Ascending aorta (tissue), 2 donors: Measurements from ENCODE around the gene HID1. TPM values are rescaled to one million over a fixed set of nuclear protein-coding genes. Genes with fewer than 3 reads are reported as not detected.

Experiments
- DNase-seq, 2 donors: peaks; one replicate each; pipeline ENCODE4 v3.0.0-alpha.2; 2019; ENCODE audit warnings: low spot score in 2 of 2
- H3K27ac ChIP-seq, 2 donors: fragments of 200-600 bp; sonication (generic); one replicate each; pipeline ENCODE4 v1.5.1; 2016 to 2017; ENCODE audit warnings: mild to moderate bottlenecking in 1 of 2
- H3K27me3 ChIP-seq: fragments of 200-600 bp; sonication (generic); one replicate; pipeline ENCODE4 v1.5.1; 2017
- H3K36me3 ChIP-seq, 2 donors: fragments of 200-600 bp; sonication (generic); one replicate each; pipeline ENCODE4 v1.5.1; 2016
- H3K4me1 ChIP-seq, 2 donors: fragments of 200-600 bp; sonication (generic); one replicate each; pipeline ENCODE4 v1.5.1; 2016 to 2017; ENCODE audit warnings: mild to moderate bottlenecking in 1 of 2
- H3K4me3 ChIP-seq, 2 donors: fragments of 200-600 bp; sonication (generic); one replicate each; pipeline ENCODE4 v1.5.1; 2016 to 2017; ENCODE audit warnings: mild to moderate bottlenecking in 1 of 2
- H3K9me3 ChIP-seq, 2 donors: fragments of 200-600 bp; sonication (generic); one replicate each; pipeline ENCODE4 v1.5.1; 2016
- CTCF ChIP-seq, 3 experiments: fragments of 200-600 bp in 2 of 3; fragments of 450-650 bp in 1 of 3; sonication (generic) in 2 of 3; IDR thresholded peaks; one replicate each; pipeline ENCODE4 v1.5.1; 2016 to 2019; ENCODE audit warnings: antibody characterized with exemption in 3 of 3, mild to moderate bottlenecking in 1 of 3, moderate library complexity in 1 of 3
- intact Hi-C: fragments of 100-400 bp; cut with DNase I; formaldehyde crosslinking; loops from one replicate; pipeline ENCODE4 v1.15.1; 2023
- total RNA-seq: library from RNA; depleted of rRNA; stranded (reverse); fragments of >200 nt; gene quantifications from one replicate; pipeline ENCODE4 v1.1.0, GENCODE V29; 2016

HID1 gene
- total RNA-seq, 1 donor from 2014 or later: 103 TPM

- peaks cover 31% of the 10 kb centered on the region for H3K27me3 ChIP-seq
- intact Hi-C loops: no loop called here
- no peaks in the 10 kb centered on the region for H3K36me3 ChIP-seq
- peak; percentile 53 to 77 (median 68) for TF ChIP-seq CTCF (IDR thresholded peaks at IDR 0.05)
- no peaks in the 10 kb centered on the region for H3K9me3 ChIP-seq
- H3K27ac ChIP-seq: no peak overlapping the region
- H3K4me3 ChIP-seq: peak overlapping the region; percentile 41 to 55
- DNase-seq: peak in 1 of 2 donors; percentile 69
- H3K4me1 ChIP-seq: peaks cover 10 to 11% of the 10 kb centered on the region in 2 donors
These were observed 48.9 kb downstream of the HID1 start for GRCh38 chr17:74923538-74924249.

GRCh38 chr17:74922694-74923537 lies 49.6 kb downstream of the HID1 start, which contains the start of gene USH1G:
Gene USH1G, minus strand, starts transcription at chr17:74923255. Its CDS starts 182 bp downstream, at chr17:74923073.
- Histone ChIP-seq H3K4me1 (peaks cover 10 to 11% of the 10 kb centered on the region in 2 donors), H3K27ac (no peak within 1 kb of the TSS), H3K9me3 (no peaks in the 10 kb centered on the region), H3K36me3 (no peaks in the 10 kb centered on the region), H3K4me3 (peak within 1 kb of the TSS; percentile 41 to 55), H3K27me3 (peaks cover 31% of the 10 kb centered on the region)
- TF ChIP-seq CTCF (IDR thresholded peaks at IDR 0.05): no peak
- intact Hi-C loops: no loop called here
- no peak for DNase-seq

- no peak overlapping the region for H3K4me3 ChIP-seq
- peaks cover 31% of the 10 kb centered on the region for H3K27me3 ChIP-seq
- peaks cover 10 to 11% of the 10 kb centered on the region in 2 donors for H3K4me1 ChIP-seq
- intact Hi-C loops: no loop called here
- no peaks in the 10 kb centered on the region for H3K9me3 ChIP-seq
- TF ChIP-seq CTCF (IDR thresholded peaks at IDR 0.05): no peak
- DNase-seq: no peak
- H3K27ac ChIP-seq: no peak overlapping the region
- H3K36me3 ChIP-seq: no peaks in the 10 kb centered on the region
These were observed 50.4 kb downstream of the HID1 start for GRCh38 chr17:74922172-74922571.

- H3K9me3 ChIP-seq: no peaks in the 10 kb centered on the region
- H3K4me1 ChIP-seq: peaks cover 10 to 11% of the 10 kb centered on the region in 2 donors
- no peak overlapping the region for H3K27ac ChIP-seq
- H3K36me3 ChIP-seq: no peaks in the 10 kb centered on the region
- no peak for TF ChIP-seq CTCF (IDR thresholded peaks at IDR 0.05)
- intact Hi-C loops: no loop called here
- no peak overlapping the region for H3K4me3 ChIP-seq
- no peak for DNase-seq
- H3K27me3 ChIP-seq: peaks cover 31% of the 10 kb centered on the region
These were observed 50.8 kb downstream of the HID1 start for GRCh38 chr17:74921769-74922168.

- TF ChIP-seq CTCF (IDR thresholded peaks at IDR 0.05): no peak
- no peaks in the 10 kb centered on the region for H3K36me3 ChIP-seq
- intact Hi-C loops: no loop called here
- H3K27me3 ChIP-seq: peaks cover 31% of the 10 kb centered on the region
- no peak overlapping the region for H3K27ac ChIP-seq
- no peak overlapping the region for H3K4me3 ChIP-seq
- H3K4me1 ChIP-seq: peaks cover 10 to 11% of the 10 kb centered on the region in 2 donors
- DNase-seq: no peak
- no peaks in the 10 kb centered on the region for H3K9me3 ChIP-seq
These were observed 51.4 kb downstream of the HID1 start for GRCh38 chr17:74921026-74921681.
